H1 (cell line): ENCODE results near the gene SELPLG. TPM values are rescaled to one million over a fixed set of nuclear protein-coding genes. Genes with fewer than 3 reads are reported as not detected.
A peak's percentile ranks its signal among the peaks of the same experiment; 100 is the strongest.

ENCODE experiments used
- ASH2L ChIP-seq: fragments of 200-600, 300-600 bp; sonication (generic); IDR thresholded peaks from one replicate; pipeline ENCODE4 v1.7.1; 2017; ENCODE audit warnings: low read length
- ATF2 ChIP-seq: IDR thresholded peaks from 2 replicates; pipeline ENCODE4 v1.6.1; 2012; ENCODE audit warnings: low read length, inconsistent platforms
- BACH1 ChIP-seq: IDR thresholded peaks from 2 replicates; pipeline ENCODE4 v1.6.1; 2012; ENCODE audit warnings: low read length, improper control_type of control experiment
- BCL11A ChIP-seq, 2 experiments: IDR thresholded peaks; one replicate each; pipeline ENCODE4 v1.6.1; 2011; ENCODE audit warnings: low read depth in 2 of 2, low read length in 2 of 2, mild to moderate bottlenecking in 2 of 2
- CBX8 ChIP-seq: fragments of 300-800, 300-1000 bp; sonication (generic); IDR thresholded peaks from 2 replicates; pipeline ENCODE4 v1.7.1; 2016; ENCODE audit warnings: low read depth, low read length, borderline replicate concordance
- CHD1 ChIP-seq: IDR thresholded peaks from 2 replicates; pipeline ENCODE4 v1.6.1; 2012; ENCODE audit warnings: low read depth, low read length, improper control_type of control experiment
- CREB1 ChIP-seq: IDR thresholded peaks from 2 replicates; pipeline ENCODE4 v1.6.1; 2012; ENCODE audit warnings: inconsistent platforms
- EZH2 ChIP-seq: fragments of 200-600 bp; sonication (generic); IDR thresholded peaks from 2 replicates; pipeline ENCODE4 v1.7.1; 2012; ENCODE audit warnings: low read depth, mild to moderate bottlenecking, moderate library complexity, low read length, inconsistent platforms; ENCODE audit not compliant: severe bottlenecking
- JUN ChIP-seq: IDR thresholded peaks from 2 replicates; pipeline ENCODE4 v1.6.1; 2011; ENCODE audit warnings: low read depth, mild to moderate bottlenecking, improper control_type of control experiment, low read length
- KDM4A ChIP-seq: IDR thresholded peaks from one replicate; pipeline ENCODE4 v1.7.1; 2012; ENCODE audit warnings: low read depth, mild to moderate bottlenecking, moderate library complexity, low read length, inconsistent platforms; ENCODE audit not compliant: severe bottlenecking
- KDM5A ChIP-seq: fragments of 200-600 bp; IDR thresholded peaks from 2 replicates; pipeline ENCODE4 v1.7.1; 2012; ENCODE audit warnings: mild to moderate bottlenecking, low read length, inconsistent platforms, mixed read lengths
- MAFK ChIP-seq: IDR thresholded peaks from 2 replicates; pipeline ENCODE4 v1.6.1; 2012; ENCODE audit warnings: low read depth, mild to moderate bottlenecking, improper control_type of control experiment, low read length
- POLR2A ChIP-seq, 2 experiments: IDR thresholded peaks; 1 replicate in 1 of 2; 2 replicates in 1 of 2; pipeline ENCODE4 v1.6.1; 2011; ENCODE audit warnings: low read depth in 2 of 2, low read length in 2 of 2, mild to moderate bottlenecking in 2 of 2; ENCODE audit errors: control extremely low read depth in 1 of 2
- POLR2AphosphoS5 ChIP-seq: IDR thresholded peaks from 2 replicates; pipeline ENCODE4 v1.6.1; 2011; ENCODE audit warnings: low read depth, low read length
- RNF2 ChIP-seq: fragments of 200-900, 300-1000 bp; sonication (generic); IDR thresholded peaks from 2 replicates; pipeline ENCODE4 v1.7.1; 2016; ENCODE audit warnings: borderline replicate concordance, low read depth, mild to moderate bottlenecking, antibody characterized with exemption, low read length; ENCODE audit not compliant: poor library complexity, severe bottlenecking; ENCODE audit errors: missing control alignments
- RXRA ChIP-seq: IDR thresholded peaks from 2 replicates; pipeline ENCODE4 v1.6.1; 2011; ENCODE audit warnings: low read depth, mild to moderate bottlenecking, low read length, moderate library complexity; ENCODE audit not compliant: insufficient read depth
- SP1 ChIP-seq: IDR thresholded peaks from 2 replicates; pipeline ENCODE4 v1.6.1; 2011; ENCODE audit warnings: low read depth, low read length
- SP2 ChIP-seq: IDR thresholded peaks from 2 replicates; pipeline ENCODE4 v1.6.1; 2012; ENCODE audit warnings: mild to moderate bottlenecking, low read length, inconsistent platforms
- SP4 ChIP-seq: IDR thresholded peaks from 2 replicates; pipeline ENCODE4 v1.6.1; 2012; ENCODE audit warnings: low read length, inconsistent platforms
- SUZ12 ChIP-seq: fragments of 200-600 bp; sonication (generic); IDR thresholded peaks from 2 replicates; pipeline ENCODE4 v1.6.1; 2012; ENCODE audit warnings: mild to moderate bottlenecking, inconsistent platforms, low read length, moderate library complexity, mixed read lengths
- TAF1 ChIP-seq: IDR thresholded peaks from 2 replicates; pipeline ENCODE4 v1.6.1; 2011; ENCODE audit warnings: mild to moderate bottlenecking, low read depth, low read length
- TBP ChIP-seq: IDR thresholded peaks from 2 replicates; pipeline ENCODE4 v1.6.1; 2011; ENCODE audit warnings: low read depth, low read length, improper control_type of control experiment
- TCF12 ChIP-seq: IDR thresholded peaks from 2 replicates; pipeline ENCODE4 v1.6.1; 2011; ENCODE audit warnings: low read depth, mild to moderate bottlenecking, low read length
- YY1 ChIP-seq: IDR thresholded peaks from 2 replicates; pipeline ENCODE4 v1.6.1; 2011; ENCODE audit warnings: low read depth, mild to moderate bottlenecking, low read length
- polyA plus RNA-seq, 7 experiments: library from polyadenylated mRNA; depleted of rRNA in 3 of 7; stranded (reverse) in 5 of 7; unstranded in 2 of 7; fragments of >200 nt in 5 of 7; fragments of 200-250 nt in 2 of 7; gene quantifications; 1 replicate in 5 of 7; 2 replicates in 1 of 7; 4 replicates in 1 of 7; pipeline versions ENCODE4 v1.2.1 to v1.2.3, GENCODE V29; 2011 to 2013; ENCODE audit warnings: missing spikeins in 2 of 7, mixed read lengths in 2 of 7
- total RNA-seq: library from RNA; stranded (reverse); fragmentation: NEBNext Ultra II Directional; extraction: Animal tissue kit (Norgen Biotek cat#: 25700); gene quantifications from 2 replicates; pipeline ENCODE4 v1.2.1, GENCODE V29; 2021

The SELPLG gene
- total and polyA plus RNA-seq, 2 of the 8 experiments (the other 6 are each of a cell fraction or from before 2014, with no cell fraction given), result 0.18 TPM; not detected in 1

GRCh38 chr12:108618079-108618952 is 15.4 kb downstream of the SELPLG start (continued):
- TF ChIP-seq SP4 (no peak), ASH2L (no peak), RXRA (no peak), SUZ12 (no peak), CBX8 (no peak), POLR2AphosphoS5 (no peak), POLR2A (IDR thresholded peaks at IDR 0.05; ENCODE audit: control extremely low read depth in 1 of 2, low read depth in 2 of 2, low read length in 2 of 2) (no peak), ATF2 (no peak), SP2 (no peak), BCL11A (IDR thresholded peaks at IDR 0.05; ENCODE audit: low read depth in 2 of 2, low read length in 2 of 2) (no peak), JUN (0 out of 2 replicates have a peak, but pooled peaks have one; percentile 12), TCF12 (no peak), KDM5A (no peak), SP1 (no peak), CHD1 (no peak), KDM4A (no peak), MAFK (no peak), TBP (no peak), BACH1 (no peak), CREB1 (no peak), EZH2 (no peak), YY1 (0 out of 2 replicates have a peak, but pooled peaks have one; percentile 28), RNF2 (no peak), TAF1 (no peak)
